Ovary (tissue), 9 donors: Measurements from ENCODE around the gene AFG3L2. TPM values are rescaled to one million over a fixed set of nuclear protein-coding genes. Genes with fewer than 3 reads are reported as not detected.
A peak's percentile ranks its signal among the peaks of the same experiment; 100 is the strongest.

Experiments
- DNase-seq, 5 donors: peaks; one replicate each; pipeline ENCODE4 v3.0.0-alpha.2; 2019 to 2020
- H3K27ac ChIP-seq, 2 donors: fragments of 200-600 bp; one replicate each; pipeline versions ENCODE4 v1.5.1 to v1.8.0; 2019 to 2022
- H3K27me3 ChIP-seq: fragments of 200-600 bp; one replicate; pipeline ENCODE4 v1.8.0; 2022
- H3K36me3 ChIP-seq: fragments of 200-600 bp; sonication (generic); one replicate; pipeline ENCODE4 v1.5.1; 2019
- H3K4me1 ChIP-seq: one replicate; pipeline ENCODE4 v1.8.1; 2013; ENCODE audit warnings: mild to moderate bottlenecking, moderate library complexity; ENCODE audit not compliant: insufficient read depth
- H3K4me3 ChIP-seq: fragments of 200-600 bp; sonication (generic); one replicate; pipeline ENCODE4 v1.5.1; 2017
- H3K9me3 ChIP-seq, 2 donors: fragments of 200-600 bp in 1 of 2; sonication (generic) in 1 of 2; one replicate each; pipeline versions ENCODE4 v1.5.1 to v1.8.1; 2013 to 2019; ENCODE audit warnings: mild to moderate bottlenecking in 1 of 2, moderate library complexity in 1 of 2
- EP300 ChIP-seq: sonication (generic); formaldehyde crosslinking; IDR thresholded peaks from one replicate; pipeline ENCODE4 v1.6.1; 2017; ENCODE audit warnings: antibody characterized with exemption
- POLR2A ChIP-seq: fragments of 450-650 bp; IDR thresholded peaks from one replicate; pipeline ENCODE4 v1.6.1; 2017; ENCODE audit warnings: antibody characterized with exemption, mild to moderate bottlenecking, moderate library complexity
- WGBS, 3 donors: extraction: QIAGEN DNeasy Blood & Tissue Kit in 1 of 3; methylation state at CpG; one replicate each; pipeline versions ENCODE4 v1.1.5 to v1.1.7; 2013 to 2017; 5-methylcytosine and 5-hydroxymethylcytosine counted together
- intact Hi-C, 4 donors: fragments of 100-400 bp; cut with DNase I; formaldehyde crosslinking; loops; one replicate each; pipeline versions ENCODE4 v1.11.0 to v1.15.1; 2022 to 2023
- polyA plus RNA-seq, 2 donors: library from polyadenylated mRNA; stranded (reverse); fragments of 200-250 nt in 1 of 2; fragments of 350-450 nt in 1 of 2; fragmentation: Illumina TruSeq in 1 of 2; extraction: RNeasy Lipid Tissue Mini Kit (QIAGEN cat#74804) in 1 of 2; gene quantifications; one replicate each; pipeline ENCODE4 v1.2.3, GENCODE V29; 2013 to 2014
- small RNA-seq: library from RNA; depleted of rRNA; stranded (forward); fragments of <200 nt; gene quantifications from one replicate; pipeline ENCODE3, GENCODE V24; 2016
- total RNA-seq, 7 donors: library from RNA; depleted of rRNA in 2 of 7; stranded (reverse); fragments of >200 nt in 2 of 7; fragmentation: NEBNext Ultra II Directional in 3 of 7; extraction: Animal tissue kit (Norgen Biotek cat#: 25700) in 3 of 7; gene quantifications; one replicate each; pipeline versions ENCODE4 v1.1.0 to v1.2.4, GENCODE V29; 2016 to 2023
- TF ChIP-seq, protein P1 (sequence below), 3 donors: fragments of 450-650 bp in 2 of 3; fragments of 200-600 bp in 1 of 3; IDR thresholded peaks; one replicate each; pipeline versions ENCODE4 v1.5.1 to v1.8.0; 2016 to 2022; ENCODE audit warnings: antibody characterized with exemption in 3 of 3, mild to moderate bottlenecking in 1 of 3
- donor health status: DM: no; HTN: no; CAD: no; lungs with moderate emphysema.
- donor health status: DM: no; HTN: no; CAD: no.
- donor health status: Bipolar disorder and iron deficiency.
- donor health status: DM: yes; HTN: yes; CAD: no.
- donor health status: DM: no; HTN: no; CAD: no.
- donor health status: DM: yes; HTN: yes; CAD: no.

AFG3L2 gene
- total and polyA plus RNA-seq, 9 donors: 28.3 to 42.5 (median 34.9) TPM

DNA sequence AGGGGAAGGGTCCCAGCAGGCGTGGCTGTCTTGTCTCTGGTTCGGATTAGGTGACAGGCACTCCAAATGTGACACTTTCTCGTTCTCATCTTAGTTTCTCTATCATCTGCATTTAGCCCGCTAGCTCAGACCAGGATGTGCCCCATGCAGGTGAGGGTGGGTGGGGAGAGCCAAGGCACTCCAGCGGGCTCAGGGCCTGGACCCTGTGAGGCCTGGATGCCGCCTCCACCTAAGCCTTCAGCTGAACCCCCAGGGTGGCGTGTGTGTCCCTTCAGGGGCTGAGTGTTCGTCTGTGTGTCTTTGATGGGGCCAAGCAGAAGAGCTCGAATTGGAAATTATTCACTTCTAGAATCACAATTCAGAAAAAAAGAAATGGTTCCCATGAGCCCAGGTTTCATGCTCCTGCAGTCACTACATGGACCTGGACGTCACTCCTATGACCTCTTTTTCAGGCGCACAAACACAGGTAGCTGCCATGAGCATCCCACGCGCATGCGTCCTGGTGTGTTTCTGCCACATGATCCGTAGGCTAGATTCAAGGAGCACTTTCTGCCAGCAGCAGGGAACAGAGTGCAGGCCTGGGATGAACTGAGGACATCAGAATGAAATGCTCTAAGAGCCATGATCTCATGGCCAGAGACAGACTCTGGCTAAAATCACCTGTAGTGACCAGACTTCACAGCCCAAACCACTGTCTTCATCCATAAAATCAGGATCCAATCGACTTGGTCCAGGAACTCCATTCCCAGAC, 97.1 kb downstream of the AFG3L2 start:
- TF ChIP-seq POLR2A (no peak), EP300 (no peak)
- TF ChIP-seq, protein P1, sequence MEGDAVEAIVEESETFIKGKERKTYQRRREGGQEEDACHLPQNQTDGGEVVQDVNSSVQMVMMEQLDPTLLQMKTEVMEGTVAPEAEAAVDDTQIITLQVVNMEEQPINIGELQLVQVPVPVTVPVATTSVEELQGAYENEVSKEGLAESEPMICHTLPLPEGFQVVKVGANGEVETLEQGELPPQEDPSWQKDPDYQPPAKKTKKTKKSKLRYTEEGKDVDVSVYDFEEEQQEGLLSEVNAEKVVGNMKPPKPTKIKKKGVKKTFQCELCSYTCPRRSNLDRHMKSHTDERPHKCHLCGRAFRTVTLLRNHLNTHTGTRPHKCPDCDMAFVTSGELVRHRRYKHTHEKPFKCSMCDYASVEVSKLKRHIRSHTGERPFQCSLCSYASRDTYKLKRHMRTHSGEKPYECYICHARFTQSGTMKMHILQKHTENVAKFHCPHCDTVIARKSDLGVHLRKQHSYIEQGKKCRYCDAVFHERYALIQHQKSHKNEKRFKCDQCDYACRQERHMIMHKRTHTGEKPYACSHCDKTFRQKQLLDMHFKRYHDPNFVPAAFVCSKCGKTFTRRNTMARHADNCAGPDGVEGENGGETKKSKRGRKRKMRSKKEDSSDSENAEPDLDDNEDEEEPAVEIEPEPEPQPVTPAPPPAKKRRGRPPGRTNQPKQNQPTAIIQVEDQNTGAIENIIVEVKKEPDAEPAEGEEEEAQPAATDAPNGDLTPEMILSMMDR (IDR thresholded peaks at IDR 0.05): no peak
- intact Hi-C loops: loop anchor here in 3 of 4 donors (2.0 to 10.0 kb wide), 3 partner anchors 29 to 375 kb away; partner anchors contain the start of genes AFG3L2 (in 2 of the 3), SPIRE1 (in 1 of the 3) and TUBB6 (in 1 of the 3)
- WGBS, 3 donors: 88 to 94% (median 91%) methylated on average over 16 of the region's 16 CpGs

More for the DNA sequence above, 97.1 kb downstream of the AFG3L2 start:
- Histone ChIP-seq H3K36me3 (no peaks in the 10 kb centered on the region), H3K9me3 (no peaks in the 10 kb centered on the region), H3K27me3 (no peaks in the 10 kb centered on the region), H3K4me3 (peak overlapping the region; percentile 53), H3K4me1 (peaks cover 16% of the 10 kb centered on the region), H3K27ac (peak overlapping the region; percentile 92 to 97)
- DNase-seq: peak in 1 of 5 donors; percentile 48

Small RNAs within 50 kb of the gene (small RNA-seq; reads per million reads assigned to genes)
- gene RNU6-170P (not detected), gene RNU7-129P (not detected)

Other genes with a start within 250 kb of the AFG3L2 start
- gene CIDEA, start 122.9 kb downstream of the AFG3L2 start, total RNA-seq: not detected
- under 1 TPM in 1 of 2 donors, not detected in 1; 0.15 TPM for gene CIDEA, start 122.9 kb downstream of the AFG3L2 start, polyA plus RNA-seq
- 100 to 1,000 TPM in 6 of 7 donors, 10 to 100 TPM in 1; 85.6 to 155 (median 139) TPM for gene TUBB6, start 69.0 kb downstream of the AFG3L2 start, total RNA-seq
- 10 to 100 TPM; 77.3 to 95.5 TPM for gene TUBB6, start 69.0 kb downstream of the AFG3L2 start, polyA plus RNA-seq
- 1 to 10 TPM; 1.1 to 8.2 (median 5.7) TPM for gene PRELID3A, start 30.7 kb upstream of the AFG3L2 start, total RNA-seq
- gene PRELID3A, start 30.7 kb upstream of the AFG3L2 start, polyA plus RNA-seq: 1 to 10 TPM; 3.7 to 4.8 TPM